HG03175 (cell line): ENCODE results near the gene RABGAP1L.
"Not testable (repeated sequence)": the region's sequence is repeated elsewhere in the genome, so short reads cannot be mapped to it uniquely, and the experiment has no call there.

ENCODE experiments used
- ATAC-seq: cut with Tn5 transposase; IDR thresholded peaks from one replicate; pipeline ENCODE4 v1.9.1; 2021; ENCODE audit warnings: mild to moderate bottlenecking, moderate library complexity; ENCODE audit not compliant: unreplicated experiment

RABGAP1L gene

GRCh38 chr1:174543421-174543820 is 384.1 kb downstream of the RABGAP1L start:
- not testable (repeated sequence) for ATAC-seq

- ATAC-seq = no peak
Measured at GRCh38 chr1:174550296-174550695, 391.0 kb downstream of the RABGAP1L start.

GRCh38 chr1:174556392-174556791 is 397.1 kb downstream of the RABGAP1L start:
- ATAC-seq = no peak

GRCh38 chr1:174568551-174568950 is 409.2 kb downstream of the RABGAP1L start:
- no peak for ATAC-seq

DNA sequence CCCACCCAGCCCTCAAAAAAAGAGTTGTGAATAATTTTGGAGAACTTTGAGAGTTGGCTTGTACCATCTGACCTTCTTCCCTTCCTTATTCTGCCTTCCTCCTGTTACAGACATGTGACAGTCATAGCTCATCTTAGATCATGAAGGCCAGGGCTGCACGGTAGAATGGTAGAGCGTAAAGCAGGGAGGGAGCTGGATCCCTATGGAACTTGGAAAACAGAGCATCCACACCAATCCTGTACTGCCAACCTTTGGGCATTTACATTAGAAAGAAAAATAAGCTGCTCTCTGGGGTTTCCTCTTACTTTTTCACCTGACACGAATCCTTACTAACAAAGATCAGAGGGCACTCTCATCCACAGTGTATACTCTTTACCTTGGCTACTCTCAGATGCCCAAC is 409.9 kb downstream of the RABGAP1L start:
- ATAC-seq = no peak

- no peak for ATAC-seq
Measured at GRCh38 chr1:174572771-174573170, 413.5 kb downstream of the RABGAP1L start.

GRCh38 chr1:174576120-174576519 is 416.8 kb downstream of the RABGAP1L start:
- not testable (repeated sequence) for ATAC-seq

GRCh38 chr1:174577681-174578080 is 418.4 kb downstream of the RABGAP1L start:
- no peak for ATAC-seq

DNA sequence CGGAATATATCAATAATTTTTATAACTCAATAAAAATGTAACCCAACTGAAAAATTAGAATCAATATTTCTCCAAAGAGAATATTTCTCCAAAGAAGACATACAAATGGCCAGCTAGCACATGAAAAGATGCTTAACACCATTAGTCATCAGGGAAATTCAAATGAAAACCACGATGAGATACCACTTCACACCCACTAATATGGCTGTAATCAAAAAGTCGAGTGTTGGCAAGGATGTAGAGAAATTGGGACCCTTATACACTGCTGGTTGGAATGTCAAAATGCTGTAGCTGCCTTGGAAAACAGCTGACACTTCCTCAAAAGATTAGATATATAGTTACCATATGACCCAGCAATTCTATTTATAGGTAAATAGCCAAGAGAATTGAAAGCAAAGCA is 421.5 kb downstream of the RABGAP1L start:
- ATAC-seq = no peak

GRCh38 chr1:174583316-174583715 is 424.0 kb downstream of the RABGAP1L start:
- no peak for ATAC-seq

GRCh38 chr1:174584071-174584470 is 424.8 kb downstream of the RABGAP1L start:
- ATAC-seq = no peak

DNA sequence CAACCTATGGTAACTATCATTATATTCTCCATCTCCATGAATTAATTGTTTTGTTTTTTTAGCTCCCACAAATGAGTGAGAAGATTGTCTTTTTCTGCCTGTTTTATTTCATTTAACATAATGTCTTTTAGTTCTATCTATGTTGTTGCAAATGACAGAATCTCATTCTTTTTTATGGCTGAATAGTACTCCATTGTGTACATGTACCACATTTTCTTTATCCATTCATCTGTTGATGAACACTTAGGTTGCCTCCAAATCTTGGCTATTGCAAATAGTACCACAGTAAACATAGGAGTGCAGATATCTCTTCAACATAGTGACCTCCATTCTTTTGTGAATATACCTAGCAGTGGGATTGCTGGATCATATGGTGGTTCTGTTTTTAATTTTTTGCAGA is 429.3 kb downstream of the RABGAP1L start:
- not testable (repeated sequence) for ATAC-seq

GRCh38 chr1:174605198-174605597 is 445.9 kb downstream of the RABGAP1L start:
- ATAC-seq = no peak

GRCh38 chr1:174606471-174606870 is 447.2 kb downstream of the RABGAP1L start:
- ATAC-seq = no peak

DNA sequence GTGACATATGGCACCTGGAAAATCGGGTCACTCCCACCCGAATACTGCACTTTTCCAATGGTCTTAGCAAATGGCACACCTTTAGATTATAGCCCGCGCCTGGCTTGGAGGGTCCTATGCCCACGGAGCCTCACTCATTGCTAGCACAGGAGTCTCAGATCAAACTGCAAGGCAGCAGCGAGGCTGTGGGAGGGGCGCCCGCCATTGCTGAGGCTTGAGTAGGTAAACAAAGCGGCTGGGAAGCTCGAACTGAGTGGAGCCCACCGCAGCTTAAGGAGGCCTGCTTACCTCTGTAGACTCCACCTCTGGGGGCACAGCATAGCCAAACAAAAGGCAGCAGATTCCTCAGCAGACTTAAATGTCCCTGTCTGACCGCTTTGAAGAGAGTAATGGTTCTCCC is 458.6 kb downstream of the RABGAP1L start:
- not testable (repeated sequence) for ATAC-seq

DNA sequence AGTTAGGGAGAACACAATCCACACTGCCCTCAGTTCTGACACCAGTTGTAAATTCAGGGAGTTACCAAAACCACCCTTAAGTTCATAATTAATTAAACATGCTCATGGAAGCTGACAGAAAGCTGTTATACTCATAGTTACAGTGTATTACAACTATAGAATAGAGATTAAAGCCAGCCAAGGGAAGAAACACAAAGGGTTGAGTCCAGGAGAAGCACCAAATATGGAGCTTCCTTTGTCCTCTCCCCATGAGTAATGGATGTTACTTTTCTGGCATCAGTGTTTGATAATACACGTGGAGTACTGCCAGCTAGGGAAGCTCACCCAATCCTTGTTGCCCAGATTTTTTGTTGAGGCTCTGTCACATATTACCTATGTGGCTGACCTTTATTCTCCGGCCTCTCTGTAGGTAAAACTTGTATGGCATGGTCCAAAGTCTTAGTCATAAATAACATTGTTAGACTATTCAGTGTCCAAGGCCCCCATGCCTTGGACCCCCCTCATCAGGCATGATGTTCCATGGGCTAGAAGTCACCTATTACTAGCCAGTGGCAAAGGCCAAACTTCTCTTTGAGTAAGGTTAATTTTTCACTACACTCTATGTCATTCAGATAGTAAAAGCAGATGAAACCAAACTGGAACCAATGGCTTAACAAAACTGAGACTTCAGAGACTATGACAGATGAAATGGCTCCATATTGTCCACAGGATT is 464.2 kb downstream of the RABGAP1L start:
- ATAC-seq = no peak

- no peak for ATAC-seq
Measured at GRCh38 chr1:174626031-174627025, 467.0 kb downstream of the RABGAP1L start.

DNA sequence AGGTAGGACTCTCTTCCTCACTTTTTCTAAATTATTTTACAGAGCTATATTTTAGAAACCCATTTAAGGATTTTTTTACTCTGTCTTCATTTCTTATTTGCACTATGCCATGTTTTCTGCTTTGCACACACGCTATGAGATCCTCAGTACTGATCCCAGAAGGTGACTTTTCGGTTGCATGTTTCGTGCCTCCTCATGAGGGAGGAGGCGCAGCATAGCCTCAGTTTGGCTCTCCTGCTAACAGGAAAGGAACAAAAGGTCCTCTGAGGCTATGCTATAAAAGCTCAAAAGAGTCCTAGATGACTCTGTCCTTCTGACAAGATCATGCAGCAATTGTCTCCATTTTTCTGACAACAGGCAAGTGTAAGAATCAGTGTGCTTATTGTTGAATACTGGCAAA is 478.2 kb downstream of the RABGAP1L start:
- ATAC-seq = no peak

DNA sequence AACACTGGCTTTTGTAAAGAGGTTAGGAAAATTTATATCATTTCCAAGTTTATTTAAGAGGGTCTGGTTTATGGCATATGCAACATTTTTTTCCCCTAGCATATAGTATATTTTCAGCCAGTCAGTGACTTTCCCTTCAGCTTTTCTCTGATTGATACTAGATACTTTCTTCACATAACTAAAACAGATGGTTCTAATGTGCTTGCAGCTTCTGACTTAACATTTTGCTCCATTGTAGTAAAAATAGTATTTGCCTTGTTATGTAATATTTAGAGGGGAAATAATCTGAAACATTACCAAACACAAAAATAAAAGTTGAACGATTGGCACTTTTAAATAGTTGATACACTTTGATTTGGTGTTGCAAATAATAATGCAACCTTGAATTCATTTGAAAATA is 480.1 kb downstream of the RABGAP1L start:
- ATAC-seq = no peak

GRCh38 chr1:174640783-174641182 is 481.5 kb downstream of the RABGAP1L start:
- ATAC-seq = no peak

DNA sequence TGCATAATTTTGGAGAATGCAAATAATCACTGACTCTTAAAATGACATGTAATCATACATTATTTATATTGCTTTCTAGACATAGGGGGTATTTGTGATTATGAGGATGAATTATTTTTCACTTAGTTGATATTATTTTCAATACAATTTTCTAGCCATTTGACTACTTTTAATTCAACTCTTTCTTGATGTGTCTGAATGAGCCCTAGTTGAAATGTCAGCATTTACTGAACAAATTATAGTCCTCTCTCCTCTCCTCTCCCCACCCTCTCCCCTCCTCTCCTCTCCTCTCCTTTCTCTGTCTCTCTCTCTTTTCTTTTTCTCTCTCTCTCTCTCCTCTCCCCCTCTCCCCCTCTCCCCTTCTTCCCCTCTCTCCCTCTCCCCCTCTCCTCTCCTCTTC is 483.1 kb downstream of the RABGAP1L start:
- no peak for ATAC-seq

DNA sequence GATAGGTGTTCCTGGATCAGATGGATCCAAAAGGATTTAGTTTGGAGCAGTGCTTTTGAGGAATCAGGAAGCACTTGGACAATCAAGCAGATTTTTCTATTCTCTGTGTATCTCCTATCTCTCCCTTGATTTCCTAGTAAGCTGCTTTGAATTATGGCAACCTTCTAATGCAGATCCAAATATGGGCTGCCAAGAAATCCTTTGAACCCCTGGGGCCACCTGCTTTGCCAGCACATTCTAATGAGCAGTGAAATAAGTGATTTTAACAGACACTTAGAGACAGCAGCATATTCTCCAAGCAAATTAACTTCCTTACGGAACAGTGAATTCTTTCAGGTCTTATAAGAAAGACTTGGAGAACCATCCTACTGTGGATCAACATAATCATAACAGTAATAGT is 483.9 kb downstream of the RABGAP1L start:
- no peak for ATAC-seq
